PC-3 (cell line): ENCODE measurements around the gene TRAPPC2L.

Experiments
- EZH2 ChIP-seq: fragments of 300-600 bp; sonication (generic); IDR thresholded peaks from one replicate; pipeline ENCODE4 v1.6.1; 2017; ENCODE audit warnings: antibody characterized with exemption, mild to moderate bottlenecking, low read length; ENCODE audit not compliant: unreplicated experiment
- EZH2phosphoT487 ChIP-seq: fragments of 300-600 bp; sonication (generic); IDR thresholded peaks from 2 replicates; pipeline ENCODE4 v1.6.1; 2018; ENCODE audit warnings: mild to moderate bottlenecking, antibody characterized with exemption, low read length, borderline replicate concordance
- TF ChIP-seq, protein P1 (sequence below): fragments of 300-600 bp; sonication (generic); conservative IDR thresholded peaks from 2 replicates; pipeline ENCODE4 v1.5.1; 2017; ENCODE audit warnings: antibody characterized with exemption, low read depth, mild to moderate bottlenecking, low read length

DNA sequence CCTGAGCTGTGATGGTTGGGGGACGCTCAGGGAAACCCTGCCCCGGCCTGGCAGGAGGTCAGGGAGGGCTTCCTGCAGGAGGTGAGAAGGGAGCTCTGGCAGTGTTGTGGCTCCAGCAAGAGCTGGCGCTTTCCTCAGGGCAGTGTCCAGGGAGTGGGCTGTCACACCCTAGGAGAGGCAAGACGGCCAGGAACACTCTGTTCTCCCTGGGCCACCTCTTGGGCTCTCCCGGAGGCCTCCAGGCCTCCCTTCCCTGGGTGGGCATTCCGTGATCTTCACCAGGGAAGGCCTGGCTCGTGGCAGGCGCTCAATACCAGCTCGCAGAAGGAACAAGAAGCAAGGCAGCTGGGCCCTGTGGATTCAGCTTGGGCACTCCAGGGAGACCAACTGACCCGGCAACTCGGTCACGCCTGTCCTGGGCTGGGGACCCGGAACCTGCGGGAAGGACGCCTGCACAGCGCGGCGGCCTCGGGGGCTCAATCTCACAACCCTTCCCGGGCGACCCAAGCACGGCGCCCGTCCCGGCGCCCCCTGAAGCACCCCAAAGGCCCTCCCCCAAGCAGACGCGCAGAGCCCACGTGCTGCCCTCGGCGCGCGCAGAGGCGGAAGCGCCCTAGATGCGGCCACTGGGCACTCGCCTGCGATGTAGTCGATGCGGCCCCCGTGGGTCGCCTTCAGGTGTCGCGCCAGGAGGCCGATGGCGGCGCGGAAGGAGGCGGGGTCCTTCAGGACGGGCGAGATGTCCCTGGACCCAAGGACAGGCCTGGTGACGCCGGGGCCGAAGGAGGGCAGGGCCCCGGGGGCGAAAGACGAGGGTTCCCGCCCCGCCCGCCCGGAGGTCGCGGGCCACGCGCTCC, 45.8 kb upstream of the TRAPPC2L start:
- TF ChIP-seq, protein P1, sequence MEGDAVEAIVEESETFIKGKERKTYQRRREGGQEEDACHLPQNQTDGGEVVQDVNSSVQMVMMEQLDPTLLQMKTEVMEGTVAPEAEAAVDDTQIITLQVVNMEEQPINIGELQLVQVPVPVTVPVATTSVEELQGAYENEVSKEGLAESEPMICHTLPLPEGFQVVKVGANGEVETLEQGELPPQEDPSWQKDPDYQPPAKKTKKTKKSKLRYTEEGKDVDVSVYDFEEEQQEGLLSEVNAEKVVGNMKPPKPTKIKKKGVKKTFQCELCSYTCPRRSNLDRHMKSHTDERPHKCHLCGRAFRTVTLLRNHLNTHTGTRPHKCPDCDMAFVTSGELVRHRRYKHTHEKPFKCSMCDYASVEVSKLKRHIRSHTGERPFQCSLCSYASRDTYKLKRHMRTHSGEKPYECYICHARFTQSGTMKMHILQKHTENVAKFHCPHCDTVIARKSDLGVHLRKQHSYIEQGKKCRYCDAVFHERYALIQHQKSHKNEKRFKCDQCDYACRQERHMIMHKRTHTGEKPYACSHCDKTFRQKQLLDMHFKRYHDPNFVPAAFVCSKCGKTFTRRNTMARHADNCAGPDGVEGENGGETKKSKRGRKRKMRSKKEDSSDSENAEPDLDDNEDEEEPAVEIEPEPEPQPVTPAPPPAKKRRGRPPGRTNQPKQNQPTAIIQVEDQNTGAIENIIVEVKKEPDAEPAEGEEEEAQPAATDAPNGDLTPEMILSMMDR, result no peak
- TF ChIP-seq EZH2 (no peak), EZH2phosphoT487 (no peak)
